ENCODE data around the gene VGLL3.

Gene VGLL3

DNA sequence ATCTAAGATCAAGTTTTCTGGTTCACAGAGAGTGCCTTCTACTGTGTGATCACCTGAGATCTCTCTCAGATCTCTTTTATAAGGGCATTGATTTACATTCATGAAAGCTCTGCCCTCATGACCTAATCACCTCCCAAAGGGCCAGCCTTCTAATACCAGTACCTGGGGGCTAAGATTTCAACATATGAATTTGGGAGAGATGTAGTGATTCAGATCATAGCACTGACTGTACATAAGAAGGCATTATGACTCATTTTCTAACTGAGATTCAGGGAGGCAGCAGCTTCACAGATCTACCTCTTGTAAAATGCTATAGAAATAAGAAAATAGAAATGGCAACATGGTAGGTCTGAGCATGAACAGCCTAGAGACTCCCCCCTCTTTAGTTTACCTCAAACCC, 39.6 kb downstream of the VGLL3 start:
- Histone ChIP-seq H2AFZ (ENCODE audit: low read length, unreplicated experiment) (no peak overlapping the region), H3K4me3 (ENCODE audit: low read depth, low read length) (0 out of 2 replicates have a peak overlapping the region, but pooled peaks have one; percentile 9), H3K79me2 (ENCODE audit: control insufficient read depth, insufficient read depth, low read length, unreplicated experiment) (peaks cover 69% of the 10 kb centered on the region), H3K36me3 (ENCODE audit: insufficient read depth, low read length) (peaks cover 15% of the 10 kb centered on the region), H3K27ac (ENCODE audit: low read depth, low read length) (peak overlapping the region; percentile 72), H3K27me3 (ENCODE audit: insufficient read depth, low read length) (no peaks in the 10 kb centered on the region), H3K4me1 (ENCODE audit: control insufficient read depth, insufficient read depth, low read length, unreplicated experiment) (peaks cover 68% of the 10 kb centered on the region)

DNA sequence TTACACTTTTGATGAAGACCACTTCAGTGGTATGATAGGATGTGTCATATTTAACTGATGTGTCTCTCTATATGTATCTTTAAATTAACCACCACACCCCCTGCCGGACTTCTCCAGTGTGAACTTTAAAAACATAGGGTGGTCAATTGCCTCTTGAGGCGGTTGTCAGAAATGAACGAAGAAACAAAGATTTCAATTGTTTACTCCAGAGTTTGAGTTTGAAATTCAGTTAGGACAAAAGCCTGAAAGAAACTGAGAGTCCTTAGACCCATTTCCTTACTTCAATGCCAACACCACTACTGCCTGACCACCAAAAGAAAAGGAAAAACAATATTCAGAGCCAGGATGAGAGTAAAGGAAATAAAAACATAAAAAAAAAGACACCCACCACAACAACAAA, 40.2 kb downstream of the VGLL3 start:
- peaks cover 64% of the 10 kb centered on the region for H3K4me1 ChIP-seq (ENCODE audit: control insufficient read depth, insufficient read depth, low read length, unreplicated experiment)
- peaks cover 21% of the 10 kb centered on the region for H3K36me3 ChIP-seq (ENCODE audit: insufficient read depth, low read length)
- H3K4me3 ChIP-seq (ENCODE audit: low read depth, low read length), result no peak overlapping the region
- H3K27ac ChIP-seq (ENCODE audit: low read depth, low read length), result peak overlapping the region; percentile 72
- no peak overlapping the region for H2AFZ ChIP-seq (ENCODE audit: low read length, unreplicated experiment)
- H3K79me2 ChIP-seq (ENCODE audit: control insufficient read depth, insufficient read depth, low read length, unreplicated experiment), result peaks cover 63% of the 10 kb centered on the region
- H3K27me3 ChIP-seq (ENCODE audit: insufficient read depth, low read length), result no peaks in the 10 kb centered on the region

- Histone ChIP-seq H3K4me3 (ENCODE audit: low read depth, low read length) (no peak overlapping the region), H3K79me2 (ENCODE audit: control insufficient read depth, insufficient read depth, low read length, unreplicated experiment) (peaks cover 56% of the 10 kb centered on the region), H3K27ac (ENCODE audit: low read depth, low read length) (peak overlapping the region; percentile 72), H3K27me3 (ENCODE audit: insufficient read depth, low read length) (no peaks in the 10 kb centered on the region), H3K4me1 (ENCODE audit: control insufficient read depth, insufficient read depth, low read length, unreplicated experiment) (peaks cover 59% of the 10 kb centered on the region), H3K36me3 (ENCODE audit: insufficient read depth, low read length) (peaks cover 30% of the 10 kb centered on the region), H2AFZ (ENCODE audit: low read length, unreplicated experiment) (no peak overlapping the region)
Observed at GRCh38 chr3:86949850-86950249, 41.1 kb downstream of the VGLL3 start.

DNA sequence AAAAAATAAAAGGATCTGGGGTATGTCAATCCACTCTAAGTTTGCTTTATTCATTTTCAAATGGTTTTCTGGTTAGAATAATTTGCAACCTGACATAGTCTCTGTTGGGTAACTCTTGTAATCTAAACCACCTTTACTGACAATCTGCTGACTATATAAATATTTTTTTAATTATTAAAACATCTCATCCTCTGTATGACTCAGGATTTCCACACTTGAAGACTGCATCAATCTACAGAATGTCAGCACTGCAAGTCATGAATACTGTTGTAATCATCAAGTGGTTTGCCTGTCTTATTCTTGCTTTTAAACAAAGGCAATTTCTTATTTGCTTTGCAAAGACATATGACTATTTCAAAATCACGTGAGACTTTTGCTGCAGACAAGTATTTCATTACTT, 42.1 kb downstream of the VGLL3 start:
- Histone ChIP-seq H3K36me3 (ENCODE audit: insufficient read depth, low read length) (peaks cover 40% of the 10 kb centered on the region), H3K4me3 (ENCODE audit: low read depth, low read length) (no peak overlapping the region)

DNA sequence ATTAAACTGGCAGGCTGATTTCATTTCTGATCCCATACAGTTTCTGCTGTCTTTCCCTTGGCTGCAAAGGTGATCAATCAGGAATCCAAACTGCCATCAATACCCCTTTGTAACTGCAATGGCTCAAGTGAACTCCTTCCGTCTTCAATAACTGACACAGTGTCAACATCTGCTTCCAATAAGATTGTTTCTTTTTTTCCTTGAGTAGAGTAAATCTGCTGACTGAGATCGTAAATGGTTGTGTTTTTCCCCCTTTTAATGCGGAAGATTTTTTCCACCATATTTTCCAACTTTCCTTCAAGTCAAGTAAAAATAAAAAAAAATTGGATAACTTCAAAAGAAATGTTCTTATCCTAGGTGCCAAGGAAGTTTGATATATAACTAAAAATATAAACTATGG, 48.7 kb downstream of the VGLL3 start:
- Histone ChIP-seq H3K27me3 (ENCODE audit: insufficient read depth, low read length) (no peaks in the 10 kb centered on the region), H3K27ac (ENCODE audit: low read depth, low read length) (no peak overlapping the region), H2AFZ (ENCODE audit: low read length, unreplicated experiment) (no peak overlapping the region), H3K4me1 (ENCODE audit: control insufficient read depth, insufficient read depth, low read length, unreplicated experiment) (peaks cover 42% of the 10 kb centered on the region), H3K4me3 (ENCODE audit: low read depth, low read length) (no peak overlapping the region), H3K79me2 (ENCODE audit: control insufficient read depth, insufficient read depth, low read length, unreplicated experiment) (peaks cover 6% of the 10 kb centered on the region), H3K36me3 (ENCODE audit: insufficient read depth, low read length) (peaks cover 60% of the 10 kb centered on the region)

More for the DNA sequence above, 42.1 kb downstream of the VGLL3 start:
- Histone ChIP-seq H3K27me3 (ENCODE audit: insufficient read depth, low read length) (no peaks in the 10 kb centered on the region), H3K4me1 (ENCODE audit: control insufficient read depth, insufficient read depth, low read length, unreplicated experiment) (peaks cover 49% of the 10 kb centered on the region), H3K79me2 (ENCODE audit: control insufficient read depth, insufficient read depth, low read length, unreplicated experiment) (peaks cover 46% of the 10 kb centered on the region), H2AFZ (ENCODE audit: low read length, unreplicated experiment) (no peak overlapping the region), H3K27ac (ENCODE audit: low read depth, low read length) (peak overlapping the region; percentile 72)

DNA sequence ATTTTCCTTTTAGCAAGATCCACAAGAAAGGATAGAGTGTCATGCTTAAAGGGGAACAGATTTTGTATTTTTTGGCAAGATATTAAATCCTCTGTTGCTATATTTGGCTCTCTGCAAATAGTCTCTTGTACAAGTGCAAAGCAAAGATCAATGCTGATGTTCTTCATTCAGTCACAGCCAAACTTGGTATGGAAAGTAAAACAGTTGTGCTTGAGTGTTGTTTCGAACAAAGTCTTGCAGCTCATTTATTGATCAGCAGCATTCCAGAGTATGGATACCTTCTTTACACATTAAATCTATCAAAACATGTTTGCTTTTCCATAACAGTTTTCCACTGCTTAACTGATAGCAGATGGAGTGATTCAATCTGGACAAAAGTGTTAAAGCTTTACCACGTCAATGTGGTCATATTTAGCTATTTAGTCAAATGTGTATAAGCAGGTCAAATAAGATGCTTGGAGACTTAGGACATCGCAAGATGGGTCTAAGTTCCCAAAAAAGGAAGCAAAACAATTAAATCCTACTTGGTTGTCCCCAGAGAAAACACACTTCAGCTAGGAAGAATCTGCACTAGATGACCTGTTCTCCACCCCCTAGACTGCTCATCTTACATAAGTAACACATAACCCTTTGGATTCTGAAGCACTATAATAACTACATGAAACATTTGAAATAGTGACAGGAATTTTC, 52.4 kb downstream of the VGLL3 start:
- Histone ChIP-seq H3K36me3 (ENCODE audit: insufficient read depth, low read length) (peaks cover 24% of the 10 kb centered on the region), H3K27me3 (ENCODE audit: insufficient read depth, low read length) (no peaks in the 10 kb centered on the region), H3K4me3 (ENCODE audit: low read depth, low read length) (peak overlapping the region; percentile 51), H3K4me1 (ENCODE audit: control insufficient read depth, insufficient read depth, low read length, unreplicated experiment) (peaks cover 39% of the 10 kb centered on the region), H2AFZ (ENCODE audit: low read length, unreplicated experiment) (no peak overlapping the region), H3K79me2 (ENCODE audit: control insufficient read depth, insufficient read depth, low read length, unreplicated experiment) (no peaks in the 10 kb centered on the region), H3K27ac (ENCODE audit: low read depth, low read length) (peak overlapping the region; percentile 93)

DNA sequence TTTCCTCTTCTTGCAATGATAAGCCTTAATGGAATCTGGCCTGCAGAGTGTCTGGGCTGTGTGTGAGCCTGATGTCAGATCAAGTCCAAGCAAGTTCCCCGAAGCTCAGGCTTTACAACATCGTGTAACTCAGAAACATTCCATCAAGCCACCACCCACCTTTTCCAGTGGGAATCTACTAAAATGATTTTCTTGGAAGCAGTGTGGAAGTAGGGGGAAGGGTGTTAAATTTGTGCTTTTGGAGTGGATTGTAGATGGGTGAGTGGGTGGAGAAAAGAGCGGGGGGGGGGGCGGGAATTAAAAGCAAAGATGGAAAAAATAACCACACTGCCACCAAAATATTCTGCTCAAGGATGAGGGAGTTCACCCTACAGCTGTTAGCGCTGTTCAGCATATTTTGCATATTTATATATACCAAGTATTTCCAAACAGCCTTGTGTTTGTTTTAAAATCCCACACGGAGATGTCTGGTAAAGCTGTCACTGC, 53.6 kb downstream of the VGLL3 start:
- Histone ChIP-seq H3K4me3 (ENCODE audit: low read depth, low read length) (0 out of 2 replicates have a peak overlapping the region, but pooled peaks have one; percentile 3), H3K36me3 (ENCODE audit: insufficient read depth, low read length) (peaks cover 14% of the 10 kb centered on the region), H3K79me2 (ENCODE audit: control insufficient read depth, insufficient read depth, low read length, unreplicated experiment) (no peaks in the 10 kb centered on the region), H3K4me1 (ENCODE audit: control insufficient read depth, insufficient read depth, low read length, unreplicated experiment) (peaks cover 36% of the 10 kb centered on the region), H3K27ac (ENCODE audit: low read depth, low read length) (peak overlapping the region; percentile 93), H3K27me3 (ENCODE audit: insufficient read depth, low read length) (no peaks in the 10 kb centered on the region), H2AFZ (ENCODE audit: low read length, unreplicated experiment) (no peak overlapping the region)

GRCh38 chr3:86934851-86935250, 56.1 kb downstream of the VGLL3 start:
- Histone ChIP-seq H3K27me3 (ENCODE audit: insufficient read depth, low read length) (no peaks in the 10 kb centered on the region), H3K4me3 (ENCODE audit: low read depth, low read length) (no peak overlapping the region), H3K27ac (ENCODE audit: low read depth, low read length) (no peak overlapping the region), H3K4me1 (ENCODE audit: control insufficient read depth, insufficient read depth, low read length, unreplicated experiment) (peaks cover 42% of the 10 kb centered on the region), H3K79me2 (ENCODE audit: control insufficient read depth, insufficient read depth, low read length, unreplicated experiment) (no peaks in the 10 kb centered on the region), H2AFZ (ENCODE audit: low read length, unreplicated experiment) (no peak overlapping the region), H3K36me3 (ENCODE audit: insufficient read depth, low read length) (peaks cover 5% of the 10 kb centered on the region)

GRCh38 chr3:86930831-86931230, 60.1 kb downstream of the VGLL3 start:
- Histone ChIP-seq H3K79me2 (ENCODE audit: control insufficient read depth, insufficient read depth, low read length, unreplicated experiment) (no peaks in the 10 kb centered on the region), H3K27me3 (ENCODE audit: insufficient read depth, low read length) (no peaks in the 10 kb centered on the region), H3K4me3 (ENCODE audit: low read depth, low read length) (no peak overlapping the region), H2AFZ (ENCODE audit: low read length, unreplicated experiment) (no peak overlapping the region), H3K27ac (ENCODE audit: low read depth, low read length) (no peak overlapping the region), H3K4me1 (ENCODE audit: control insufficient read depth, insufficient read depth, low read length, unreplicated experiment) (peaks cover 9% of the 10 kb centered on the region), H3K36me3 (ENCODE audit: insufficient read depth, low read length) (no peaks in the 10 kb centered on the region)

- H3K4me1 ChIP-seq (ENCODE audit: control insufficient read depth, insufficient read depth, low read length, unreplicated experiment), result peaks cover 9% of the 10 kb centered on the region
- no peaks in the 10 kb centered on the region for H3K79me2 ChIP-seq (ENCODE audit: control insufficient read depth, insufficient read depth, low read length, unreplicated experiment)
- H3K36me3 ChIP-seq (ENCODE audit: insufficient read depth, low read length), result no peaks in the 10 kb centered on the region
- no peak overlapping the region for H3K27ac ChIP-seq (ENCODE audit: low read depth, low read length)
- H3K4me3 ChIP-seq (ENCODE audit: low read depth, low read length), result no peak overlapping the region
- no peak overlapping the region for H2AFZ ChIP-seq (ENCODE audit: low read length, unreplicated experiment)
- H3K27me3 ChIP-seq (ENCODE audit: insufficient read depth, low read length), result no peaks in the 10 kb centered on the region
Observed at GRCh38 chr3:86930181-86930580, 60.8 kb downstream of the VGLL3 start.

- H3K4me1 ChIP-seq (ENCODE audit: control insufficient read depth, insufficient read depth, low read length, unreplicated experiment), result peaks cover 12% of the 10 kb centered on the region
- no peaks in the 10 kb centered on the region for H3K79me2 ChIP-seq (ENCODE audit: control insufficient read depth, insufficient read depth, low read length, unreplicated experiment)
- no peaks in the 10 kb centered on the region for H3K27me3 ChIP-seq (ENCODE audit: insufficient read depth, low read length)
- H3K4me3 ChIP-seq (ENCODE audit: low read depth, low read length), result no peak overlapping the region
- H2AFZ ChIP-seq (ENCODE audit: low read length, unreplicated experiment), result no peak overlapping the region
- H3K36me3 ChIP-seq (ENCODE audit: insufficient read depth, low read length), result no peaks in the 10 kb centered on the region
- H3K27ac ChIP-seq (ENCODE audit: low read depth, low read length), result no peak overlapping the region
Observed at GRCh38 chr3:86929046-86929445, 61.9 kb downstream of the VGLL3 start.
